CD4-positive, alpha-beta T cell treated with Interleukin-10 for 1 hour (primary cell): ENCODE measurements around the gene IL17A.
"Not testable (repeated sequence)": the region's sequence is repeated elsewhere in the genome, so short reads cannot be mapped to it uniquely, and the experiment has no call there.

Experiments used
- DNase-seq: peaks from one replicate; pipeline ENCODE4 v3.0.0-alpha.2; 2020

Gene IL17A

DNA sequence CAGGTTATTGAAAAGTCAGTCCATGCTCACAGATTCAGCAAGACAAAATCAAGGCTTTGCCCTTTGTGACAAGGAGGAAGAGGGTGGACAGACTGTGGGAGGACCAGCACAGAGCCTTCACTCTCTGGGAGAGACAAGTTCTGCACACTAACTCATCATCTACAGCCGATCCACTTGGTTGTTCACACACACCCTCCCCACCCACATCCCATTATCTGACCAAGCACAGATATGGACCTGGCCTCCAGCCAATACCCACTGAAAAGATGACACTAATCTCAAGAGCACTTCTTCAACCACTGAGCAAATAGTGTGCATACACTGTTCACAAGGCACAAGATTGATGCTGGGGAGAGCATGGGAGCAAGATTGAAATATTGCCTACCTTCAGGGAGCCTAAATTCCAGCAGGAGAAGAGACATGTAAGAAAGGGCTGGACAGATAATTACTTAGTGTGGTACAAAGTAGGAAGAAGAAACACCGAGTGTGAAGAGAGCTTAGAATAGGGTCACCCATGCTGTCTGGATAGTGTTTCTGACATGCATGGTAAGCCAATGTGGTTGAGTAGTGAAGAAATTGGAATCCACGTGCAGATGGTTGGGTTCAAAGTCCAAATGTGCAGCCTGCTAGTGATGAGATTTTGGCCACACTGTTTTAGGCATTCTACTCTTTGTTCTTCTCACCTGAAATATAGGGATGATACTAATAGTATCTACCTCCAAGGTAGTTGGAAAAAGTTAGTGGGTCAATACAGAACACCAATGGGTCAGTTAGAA lies 21.7 kb upstream of the IL17A start:
- DNase-seq = no peak

DNA sequence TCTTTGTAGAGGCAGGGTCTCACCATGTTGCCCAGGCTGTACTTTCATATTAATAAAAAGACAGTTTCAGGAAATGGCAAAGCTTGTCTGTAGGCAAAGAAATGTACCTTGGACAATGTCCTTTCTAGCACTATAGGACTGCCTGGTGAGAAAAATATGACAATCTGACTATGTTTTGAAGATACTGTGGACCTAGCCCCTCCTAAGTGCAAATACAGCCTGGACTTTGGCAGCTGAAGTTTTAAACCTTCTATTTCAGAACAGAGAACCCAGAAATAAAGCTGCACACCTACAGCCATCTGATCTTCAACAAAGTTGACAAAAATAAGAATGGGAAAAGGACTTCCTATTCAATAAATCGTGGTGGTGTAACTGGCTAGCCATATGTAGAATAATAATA lies 18.9 kb upstream of the IL17A start:
- DNase-seq = no peak

DNA sequence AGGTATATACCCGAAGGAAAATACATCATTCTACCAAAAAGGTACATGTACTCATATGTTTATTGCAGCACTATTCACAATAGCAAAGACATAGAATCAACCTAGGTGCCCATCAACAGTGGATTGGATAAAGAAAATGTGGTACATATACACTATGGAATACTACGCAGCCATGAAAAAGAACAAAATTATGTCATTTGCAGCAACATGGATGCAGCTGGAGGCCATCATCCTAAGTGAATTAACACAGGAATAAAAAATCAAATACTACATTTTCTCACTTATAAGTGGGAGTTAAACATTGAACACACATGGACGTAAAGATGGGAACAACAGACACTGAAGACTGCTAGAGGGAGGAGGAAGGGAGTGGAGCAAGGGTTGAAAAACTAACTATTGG lies 17.8 kb upstream of the IL17A start:
- DNase-seq = not testable (repeated sequence)

DNA sequence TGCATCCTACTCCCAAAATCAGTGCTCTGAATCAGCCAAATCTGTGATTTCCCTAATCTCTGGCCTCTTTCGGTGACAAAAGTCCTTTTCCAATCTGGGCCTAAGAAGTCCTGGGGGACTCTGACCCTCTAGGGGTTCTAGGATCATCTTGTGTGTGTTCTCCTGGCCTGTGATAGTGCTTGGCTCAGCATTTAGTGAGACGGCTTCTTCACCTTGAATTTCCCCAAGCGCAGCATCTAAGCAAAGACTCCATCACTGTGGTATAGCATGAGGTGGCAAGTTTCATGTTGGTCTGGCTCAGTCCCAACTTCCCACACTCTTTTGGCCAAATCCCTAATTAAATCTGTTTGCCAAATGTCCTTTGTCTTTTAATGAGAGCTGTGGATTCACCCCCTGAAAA lies 12.1 kb upstream of the IL17A start:
- no peak for DNase-seq

DNA sequence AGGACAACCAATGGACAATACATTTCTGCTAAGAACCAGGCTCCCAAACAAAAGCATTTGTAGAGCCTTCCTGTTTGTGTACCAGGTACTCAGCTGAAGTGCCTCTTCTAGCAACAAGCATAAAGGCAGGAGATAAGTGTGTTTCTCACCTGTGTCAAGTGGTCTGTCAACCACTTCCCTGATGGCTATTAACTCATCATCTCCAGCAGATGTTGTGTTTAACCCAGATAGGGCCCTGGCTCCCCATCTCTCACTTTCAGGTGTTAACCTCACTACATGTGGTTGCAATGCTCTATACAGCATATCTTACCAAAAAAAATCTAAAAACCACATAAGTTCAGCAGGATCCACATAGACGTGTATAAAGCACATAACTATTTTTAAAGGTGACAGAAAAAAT lies 9.6 kb upstream of the IL17A start:
- DNase-seq = peak; percentile 24

DNA sequence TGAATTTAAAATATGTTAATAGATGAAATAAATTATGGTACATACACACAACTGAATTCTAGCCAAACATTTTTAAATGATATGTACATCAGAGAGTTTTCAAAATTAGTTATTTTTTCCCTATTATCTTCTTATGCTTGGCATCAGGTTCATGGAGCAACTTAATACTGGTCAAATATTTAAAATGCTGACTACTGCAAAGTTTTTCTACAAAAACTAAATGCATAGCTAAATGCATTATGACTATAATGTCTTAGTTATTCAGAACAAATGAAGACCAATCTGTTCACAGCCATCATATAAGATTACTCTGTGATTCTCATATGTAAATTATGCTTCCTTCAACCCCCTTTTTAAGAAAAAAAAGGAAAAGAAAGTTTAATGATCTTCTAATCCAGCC lies 8.2 kb upstream of the IL17A start:
- DNase-seq = no peak

DNA sequence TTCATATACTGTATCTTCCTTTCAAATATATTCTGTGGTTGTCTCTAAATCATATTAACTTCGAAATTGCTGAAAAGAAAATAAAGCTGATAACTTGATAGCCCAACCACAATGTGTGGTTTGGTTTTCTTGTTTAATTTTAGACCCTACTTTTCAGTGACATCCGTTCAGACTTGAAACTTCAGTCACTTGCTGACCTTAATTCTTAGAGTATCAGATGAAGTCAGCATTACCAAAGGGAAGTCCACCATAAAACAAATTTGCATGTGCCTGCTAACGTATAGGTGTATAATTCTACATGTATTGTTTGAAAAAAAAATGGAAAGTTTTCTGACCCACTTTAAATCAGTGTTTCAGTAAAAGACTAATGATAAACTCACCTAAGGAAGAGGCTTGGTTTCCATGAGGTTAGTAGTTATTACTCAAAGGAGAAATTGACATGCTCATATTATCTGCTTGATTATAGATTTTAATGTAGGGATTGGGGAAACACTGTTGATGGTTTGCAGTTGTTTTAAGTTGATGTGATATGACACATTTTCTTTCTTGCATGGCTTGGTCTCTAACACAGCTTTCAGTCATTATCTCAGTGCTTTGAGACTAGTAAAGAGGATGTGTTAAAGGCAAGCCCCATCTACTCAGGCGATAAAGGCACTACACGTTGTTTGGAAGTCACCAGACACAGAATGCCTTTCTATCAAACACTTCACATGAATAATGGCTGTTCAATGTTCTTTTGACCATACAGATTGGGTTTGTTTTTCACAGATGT lies 5.2 kb upstream of the IL17A start:
- no peak for DNase-seq

DNA sequence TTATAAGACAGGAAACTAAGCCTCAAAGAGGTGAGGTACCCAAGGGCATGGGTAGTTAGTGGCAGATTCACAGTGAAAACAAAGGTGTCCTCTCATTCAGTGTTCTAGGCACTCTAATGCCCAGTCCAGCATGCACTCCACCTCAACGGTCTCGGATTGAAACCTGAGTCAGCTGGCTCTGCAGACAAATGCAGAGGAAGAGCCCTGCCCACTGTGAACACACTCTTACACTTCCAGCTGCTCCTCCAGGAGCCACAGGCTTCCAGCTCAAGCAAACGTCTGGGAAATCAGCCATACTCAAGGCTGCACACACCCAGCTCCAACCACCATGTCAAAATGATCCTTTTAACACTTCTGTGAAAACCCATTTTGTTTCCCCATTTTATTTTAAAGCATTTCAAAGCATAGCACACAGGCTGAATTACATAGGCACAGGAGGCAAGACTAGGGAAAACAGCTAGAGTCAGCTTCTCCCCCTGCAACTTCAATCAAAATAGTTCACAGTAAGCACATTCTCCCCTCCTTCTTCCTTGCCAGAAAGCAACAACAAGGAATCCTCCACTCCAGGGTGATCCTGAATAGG lies 3.0 kb upstream of the IL17A start:
- no peak for DNase-seq

DNA sequence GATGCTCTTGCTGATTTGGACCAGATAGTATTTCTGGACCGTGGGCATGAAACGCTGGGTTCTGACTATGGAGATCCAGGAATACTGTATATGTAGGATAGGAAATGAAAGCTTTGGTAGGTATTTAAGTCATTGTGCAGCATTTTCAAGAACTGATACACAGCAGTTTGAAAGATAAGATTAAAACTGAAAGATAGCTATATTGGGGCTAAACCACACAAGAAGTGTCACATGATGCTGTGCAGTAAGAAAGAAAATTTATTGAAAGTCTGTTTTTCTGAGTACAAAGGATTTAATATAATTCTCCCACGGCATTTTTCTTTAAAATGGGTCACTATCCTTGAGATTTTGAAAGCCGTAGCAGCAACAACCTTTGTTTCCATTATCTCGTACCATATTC lies 305 bp downstream of the IL17A start:
- DNase-seq = no peak

DNA sequence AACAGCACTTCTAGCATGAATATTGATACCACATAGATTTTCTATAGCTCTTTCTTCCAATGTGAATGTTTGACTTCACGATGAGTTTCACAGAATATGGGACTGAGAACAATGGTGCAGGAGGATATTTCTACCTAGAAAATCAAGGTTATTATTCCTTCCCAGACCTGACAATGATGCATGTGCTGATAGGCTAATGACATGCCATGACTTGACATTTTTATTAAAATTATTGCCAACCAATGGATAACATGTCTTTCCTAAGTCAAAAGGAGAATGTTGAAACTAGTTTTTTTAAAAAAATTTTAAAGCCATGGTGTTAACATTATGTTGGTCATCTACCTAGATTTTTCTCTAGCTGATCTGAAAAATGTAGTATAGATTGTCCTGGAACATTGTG lies 923 bp downstream of the IL17A start:
- no peak for DNase-seq

DNA sequence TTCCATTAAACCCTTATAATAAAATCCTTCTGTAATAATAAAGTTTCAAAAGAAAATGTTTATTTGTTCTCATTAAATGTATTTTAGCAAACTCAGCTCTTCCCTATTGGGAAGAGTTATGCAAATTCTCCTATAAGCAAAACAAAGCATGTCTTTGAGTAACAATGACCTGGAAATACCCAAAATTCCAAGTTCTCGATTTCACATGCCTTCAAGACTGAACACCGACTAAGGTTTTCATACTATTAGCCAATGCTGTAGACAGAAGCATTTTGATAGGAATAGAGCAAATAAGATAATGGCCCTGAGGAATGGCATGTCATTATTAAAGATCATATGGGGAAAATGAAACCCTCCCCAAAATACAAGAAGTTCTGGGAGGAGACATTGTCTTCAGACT lies 3.8 kb downstream of the IL17A start:
- no peak for DNase-seq

DNA sequence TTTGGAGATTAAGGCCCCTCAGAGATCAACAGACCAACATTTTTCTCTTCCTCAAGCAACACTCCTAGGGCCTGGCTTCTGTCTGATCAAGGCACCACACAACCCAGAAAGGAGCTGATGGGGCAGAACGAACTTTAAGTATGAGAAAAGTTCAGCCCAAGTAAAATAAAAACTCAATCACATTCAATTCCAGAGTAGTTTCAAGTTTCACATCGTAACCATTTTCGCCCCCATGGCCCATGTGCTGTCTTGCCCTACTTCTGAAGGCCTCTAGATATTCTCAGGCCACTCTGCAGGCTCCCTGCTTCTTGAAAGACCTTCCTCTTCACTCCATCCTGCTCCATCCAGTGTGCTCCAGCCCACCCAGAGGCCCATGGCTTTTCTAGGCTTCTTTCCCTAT lies 4.2 kb downstream of the IL17A start:
- DNase-seq = no peak

DNA sequence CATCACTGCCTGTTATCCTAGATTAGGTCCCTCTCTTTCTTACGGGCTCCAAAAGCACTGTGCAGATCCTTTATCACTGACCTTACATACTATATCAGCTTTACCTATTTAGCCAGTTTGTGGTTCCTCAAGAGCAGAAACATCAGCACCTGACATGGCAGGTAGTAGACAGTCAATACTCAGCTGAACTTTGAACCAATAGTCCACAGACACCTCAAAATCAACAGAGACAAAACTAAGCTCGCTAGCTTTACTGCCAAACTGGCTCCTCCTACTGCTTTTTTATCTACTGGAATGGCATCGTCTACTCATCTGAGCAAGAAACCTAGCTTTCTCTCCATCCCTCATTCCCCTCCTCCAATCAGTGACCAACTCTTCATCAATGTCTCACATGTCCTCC lies 5.6 kb downstream of the IL17A start:
- no peak for DNase-seq

DNA sequence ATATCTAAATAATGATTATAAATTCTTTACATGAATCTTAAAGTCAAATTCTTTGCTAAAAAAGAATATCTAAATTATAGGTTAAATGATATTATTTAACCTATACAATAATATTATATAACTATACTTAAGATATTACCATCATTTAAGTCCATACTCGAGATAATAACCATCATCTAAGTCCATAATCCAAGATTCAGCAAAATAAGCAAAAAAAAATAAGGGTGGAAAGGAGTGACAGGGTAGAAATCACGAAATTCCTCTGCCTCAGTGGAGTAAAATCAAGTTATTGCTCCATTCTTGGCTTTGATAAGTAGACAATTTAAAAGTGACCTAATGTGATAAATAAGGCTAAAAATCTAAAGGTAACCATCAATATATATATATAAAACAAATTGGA lies 9.7 kb downstream of the IL17A start:
- DNase-seq = no peak

DNA sequence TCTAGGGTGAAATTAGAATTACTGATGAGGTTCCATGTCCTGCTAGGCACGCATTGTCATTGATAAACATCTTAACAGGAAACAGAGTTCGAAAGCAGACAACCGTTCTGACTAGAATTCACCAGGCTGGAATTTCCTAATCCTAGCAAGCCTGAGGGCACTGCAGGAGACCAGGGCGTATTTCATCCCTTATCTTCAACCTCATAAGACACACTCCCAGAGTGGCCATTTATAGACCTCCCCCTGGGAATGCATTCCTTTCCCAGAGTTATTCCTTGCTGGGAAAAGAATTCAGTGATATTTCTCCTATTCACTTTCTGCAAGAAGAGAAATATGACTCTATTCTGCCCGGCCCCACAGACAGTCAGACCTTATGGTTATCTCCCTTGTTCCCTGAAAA lies 13.9 kb downstream of the IL17A start:
- DNase-seq = not testable (repeated sequence)

DNA sequence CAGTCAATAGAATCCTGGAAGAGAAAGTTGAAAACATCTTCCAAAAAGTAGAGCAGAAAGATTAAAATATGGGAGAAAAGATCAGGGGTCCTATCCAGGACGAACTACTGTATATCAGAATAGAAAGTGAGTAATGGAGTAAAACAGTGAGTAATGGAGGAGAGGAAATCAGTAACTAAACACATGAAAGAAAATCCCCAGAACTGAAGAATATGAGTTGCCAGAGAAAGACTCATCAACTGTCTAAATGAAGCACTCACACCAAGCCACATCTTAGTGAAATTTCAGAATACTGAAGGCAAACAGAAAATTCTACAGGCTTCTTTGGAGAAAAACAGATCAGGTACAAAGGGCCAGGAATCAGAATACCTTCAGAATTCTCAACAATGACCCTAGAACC lies 14.9 kb downstream of the IL17A start:
- DNase-seq = no peak

DNA sequence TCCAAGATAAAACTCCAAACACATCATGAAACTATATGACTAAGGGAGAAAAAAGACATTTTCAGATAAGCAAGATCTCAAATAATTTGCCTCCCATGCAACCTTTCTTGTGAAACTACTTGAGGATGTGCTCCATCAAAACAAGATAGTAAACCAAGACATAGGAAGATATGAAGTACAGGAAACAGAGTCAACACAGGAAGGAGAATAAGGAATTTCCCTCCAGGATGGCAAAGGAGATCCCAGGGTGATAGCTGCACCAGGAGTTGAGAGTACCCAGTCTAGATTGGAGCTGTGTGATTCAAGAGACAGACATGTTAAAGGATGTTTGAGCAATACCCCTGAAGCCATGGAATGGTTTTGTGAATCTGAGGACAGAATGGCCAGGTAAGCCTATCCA lies 15.3 kb downstream of the IL17A start:
- no peak for DNase-seq

DNA sequence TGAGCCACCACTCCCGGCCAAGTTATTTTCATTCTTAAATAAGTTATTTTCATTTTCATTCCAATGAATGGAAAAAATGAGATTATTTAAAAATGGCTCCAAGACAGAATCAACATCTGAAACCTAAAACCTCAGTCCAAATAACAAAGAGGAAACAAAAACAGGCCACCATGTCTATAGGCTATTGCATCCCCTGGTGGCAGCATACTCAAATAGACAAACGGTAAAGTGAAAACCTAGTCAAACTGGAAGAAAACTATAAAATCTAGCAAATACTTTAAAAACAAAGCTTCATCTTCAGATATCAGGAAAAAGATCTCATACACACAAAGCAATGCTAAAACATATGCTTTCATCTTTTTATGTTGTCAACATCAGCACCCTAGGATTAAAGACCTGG lies 20.9 kb downstream of the IL17A start:
- DNase-seq = no peak

DNA sequence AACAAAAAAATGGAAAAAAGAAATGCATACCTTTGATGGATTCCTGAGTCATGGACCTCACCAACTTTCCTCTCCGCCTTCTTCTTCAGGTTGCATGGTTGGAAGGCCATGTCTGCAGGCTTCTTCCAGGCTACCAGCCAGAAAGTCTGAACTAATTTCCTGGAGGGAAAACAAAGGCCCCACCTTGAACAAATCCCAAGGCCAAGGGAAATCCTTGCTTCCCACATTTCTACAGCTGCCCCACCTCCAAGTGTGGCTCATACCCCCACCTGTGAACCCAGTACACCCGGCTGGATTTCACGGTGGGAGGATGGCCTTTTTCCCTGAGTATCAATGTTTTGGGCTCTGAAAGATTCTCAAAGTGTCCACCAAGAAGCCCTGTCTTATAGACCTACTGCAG lies 22.4 kb downstream of the IL17A start:
- DNase-seq = no peak

DNA sequence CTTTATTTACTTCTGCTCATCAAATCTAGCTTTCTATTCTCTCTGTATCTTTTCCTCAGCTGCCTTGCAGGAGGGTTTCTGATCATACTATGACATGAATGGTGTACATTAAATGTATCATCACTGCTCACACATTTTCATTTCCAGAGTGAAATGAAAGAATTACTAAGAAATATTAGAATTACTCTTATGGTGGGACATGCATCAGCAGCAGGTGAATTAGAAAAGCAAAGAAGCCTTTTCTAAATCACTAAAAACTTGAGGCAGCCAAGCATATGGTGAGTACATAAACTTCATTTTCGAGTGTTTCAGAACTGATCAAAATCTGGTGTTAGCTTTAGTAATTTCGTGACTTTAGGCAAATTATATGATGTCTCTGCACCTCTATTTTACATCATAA lies 23.6 kb downstream of the IL17A start:
- DNase-seq = no peak

DNA sequence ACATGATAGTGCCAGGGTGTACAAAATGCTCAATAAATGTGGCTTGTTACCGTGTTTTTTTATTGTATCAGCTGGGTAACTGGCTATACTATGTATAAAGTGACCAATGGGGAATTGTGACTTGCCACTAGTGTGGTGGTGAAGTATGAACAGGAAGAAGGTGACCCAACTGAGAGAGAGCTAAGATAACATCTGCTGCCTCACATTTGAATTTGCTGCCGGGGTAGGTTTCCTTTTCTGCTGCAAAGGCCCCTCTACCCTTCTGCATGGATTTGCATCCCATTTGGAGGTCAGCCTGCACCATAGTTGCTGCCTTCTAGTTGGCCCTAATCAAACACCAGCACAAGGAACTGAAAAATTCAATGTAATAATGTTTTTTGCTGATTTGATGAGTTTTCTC lies 24.1 kb downstream of the IL17A start:
- no peak for DNase-seq

DNA sequence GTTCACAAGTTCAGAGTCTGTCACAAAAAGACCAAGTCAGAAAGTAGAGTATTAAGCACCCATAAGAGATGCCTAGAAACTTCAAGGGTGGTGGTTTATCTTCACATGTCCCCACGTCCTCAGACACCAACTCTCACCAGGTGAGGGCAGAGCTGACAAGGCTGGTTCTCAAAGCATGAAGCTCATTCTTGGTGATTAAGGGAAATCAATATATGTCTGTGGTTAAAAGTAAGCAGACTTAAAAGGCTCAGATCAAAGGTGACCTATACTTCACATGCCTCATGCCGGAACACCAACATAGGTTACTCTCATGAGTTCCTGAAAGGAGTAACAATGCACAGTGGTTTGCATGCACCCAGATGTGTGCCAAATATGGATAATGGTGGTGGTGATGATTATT lies 27.0 kb downstream of the IL17A start:
- DNase-seq = peak; percentile 9

DNA sequence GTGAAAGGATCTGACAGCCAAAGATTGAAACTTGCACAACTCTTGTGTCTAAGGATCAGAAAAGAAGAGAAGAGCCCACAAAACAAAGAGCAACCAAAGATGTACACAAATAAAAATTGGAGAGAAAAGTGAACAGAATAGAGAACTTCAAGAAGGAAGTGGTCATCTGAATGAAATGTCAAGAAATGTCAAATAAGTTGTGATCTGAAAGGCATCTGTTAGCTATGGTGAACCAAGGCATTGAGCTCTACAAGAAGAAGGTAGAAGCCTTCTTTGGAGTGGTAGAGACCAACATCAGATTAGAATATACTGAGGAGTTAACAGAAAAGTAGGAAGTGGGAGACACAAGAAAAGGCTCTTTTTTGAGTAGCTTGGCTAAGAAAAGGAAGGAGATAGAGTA lies 29.6 kb downstream of the IL17A start:
- DNase-seq = no peak

DNA sequence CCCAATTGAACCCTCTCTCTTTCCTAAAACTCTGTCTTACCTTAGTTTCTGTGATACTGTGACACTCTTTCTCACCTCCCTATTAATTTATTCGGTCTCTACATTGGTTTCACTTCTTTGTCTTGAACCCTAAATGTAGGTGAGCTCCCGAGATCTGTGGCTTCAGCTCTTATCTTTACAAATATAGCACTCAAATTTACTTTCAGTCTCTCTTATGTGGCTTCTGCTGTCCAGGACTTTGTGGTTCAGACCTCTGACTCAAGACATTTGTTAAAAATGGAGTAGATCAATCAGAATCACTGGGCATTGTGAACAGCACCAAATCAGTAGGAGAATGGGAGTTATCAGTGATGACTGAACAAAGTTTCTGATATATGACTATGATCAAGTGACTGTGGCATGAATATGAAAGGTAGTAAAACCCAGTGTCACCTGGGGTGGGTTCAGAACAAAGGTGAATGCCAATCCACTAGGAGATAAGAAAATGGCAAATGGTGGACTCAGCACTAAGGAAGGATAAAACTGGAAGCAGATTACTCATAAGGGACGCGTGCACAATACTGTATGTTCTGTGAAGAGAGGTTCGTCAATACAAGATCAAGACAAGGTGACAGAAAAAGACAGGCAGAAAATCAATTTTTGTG lies 30.9 kb downstream of the IL17A start:
- no peak for DNase-seq
